Sciatic nerve (tissue), 2 donors: ENCODE data around the gene GINS3. TPM values are rescaled to one million over a fixed set of nuclear protein-coding genes. Genes with fewer than 3 reads are reported as not detected.

Experiments used
- ATAC-seq: fragments of 200-7000 bp; cut with Tn5 transposase; one replicate; pipeline ENCODE4 v1.9.1; 2020; ENCODE audit warnings: mild to moderate bottlenecking, moderate library complexity
- DNase-seq: peaks from one replicate; pipeline ENCODE4 v3.0.0-alpha.2; 2020; ENCODE audit warnings: low spot score
- intact Hi-C: fragments of 100-400 bp; cut with DNase I; formaldehyde crosslinking; loops from one replicate; pipeline ENCODE4 v1.14.2; 2022
- total RNA-seq: library from RNA; stranded (reverse); fragmentation: NEBNext Ultra II Directional; extraction: Animal tissue kit (Norgen Biotek cat#: 25700); gene quantifications from one replicate; pipeline ENCODE4 v1.2.1, GENCODE V29; 2021
- donor health status: DM: no; HTN: no; CAD: no.
- donor health status: DM: no; HTN: no; CAD: no.

GINS3 gene
- total RNA-seq, 1 donor from 2014 or later: 3.1 TPM

DNA sequence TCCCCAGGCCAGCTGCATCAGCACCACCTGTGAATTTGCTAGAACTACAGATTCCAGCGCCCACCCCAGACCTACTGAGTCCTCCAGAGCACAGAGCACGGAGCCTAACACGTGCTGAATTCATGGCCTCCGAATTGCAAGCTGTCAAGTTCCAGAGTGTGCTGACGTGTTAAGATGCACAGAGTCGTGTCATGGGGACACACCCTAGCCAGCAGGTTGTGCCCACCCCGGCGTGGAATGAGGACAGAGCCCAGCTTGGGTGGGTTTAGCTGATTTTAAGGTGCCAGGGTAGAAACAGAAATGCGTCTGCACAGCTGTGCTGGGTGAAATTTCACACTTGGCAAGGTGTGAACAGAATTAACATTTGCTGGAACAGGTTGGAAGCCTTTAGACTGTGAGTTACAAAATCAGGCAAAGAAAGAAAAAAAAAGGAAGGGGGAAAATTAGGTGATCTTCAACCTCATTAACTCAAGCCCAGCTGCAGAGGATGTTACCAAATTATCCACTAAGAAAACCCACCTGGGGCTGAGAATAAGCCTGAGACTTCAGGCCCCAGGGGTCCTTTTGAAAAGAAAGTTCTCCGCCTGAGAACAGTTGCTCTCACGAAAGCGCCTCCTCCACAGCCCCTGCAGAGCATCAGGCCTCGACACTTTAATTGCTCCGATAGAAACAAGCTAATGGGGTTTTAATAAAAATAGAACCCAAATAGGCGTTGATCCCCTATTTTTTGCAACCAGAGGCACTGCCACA, 27.1 kb downstream of the GINS3 start:
- ATAC-seq (no peak), DNase-seq (no peak)
- intact Hi-C loops: no loop called here

DNA sequence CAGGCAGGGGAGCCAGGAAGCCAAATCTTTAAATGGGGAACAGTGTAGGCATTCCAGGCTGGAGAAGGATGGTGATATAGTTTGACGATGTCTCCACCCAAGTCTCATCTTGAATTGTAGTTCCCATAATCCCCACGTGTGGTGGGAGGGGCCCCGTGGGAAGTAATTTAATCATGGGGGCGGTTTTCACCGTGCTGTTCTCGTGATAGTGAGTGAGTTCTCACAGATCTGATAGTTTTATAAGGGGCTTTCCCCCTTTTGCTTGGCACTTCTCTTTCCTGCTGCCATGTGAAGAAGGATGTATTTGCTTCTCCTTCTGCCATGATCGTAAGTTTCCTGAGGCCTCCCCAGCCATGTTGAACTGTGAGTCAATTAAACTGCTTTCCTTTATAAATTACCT, 28.8 kb downstream of the GINS3 start:
- intact Hi-C loops: no loop called here
- no peak for DNase-seq
- no peak for ATAC-seq

- DNase-seq (no peak), ATAC-seq (no peak)
- intact Hi-C loops: no loop called here
Observed at GRCh38 chr16:58421529-58421928, 29.3 kb downstream of the GINS3 start.

DNA sequence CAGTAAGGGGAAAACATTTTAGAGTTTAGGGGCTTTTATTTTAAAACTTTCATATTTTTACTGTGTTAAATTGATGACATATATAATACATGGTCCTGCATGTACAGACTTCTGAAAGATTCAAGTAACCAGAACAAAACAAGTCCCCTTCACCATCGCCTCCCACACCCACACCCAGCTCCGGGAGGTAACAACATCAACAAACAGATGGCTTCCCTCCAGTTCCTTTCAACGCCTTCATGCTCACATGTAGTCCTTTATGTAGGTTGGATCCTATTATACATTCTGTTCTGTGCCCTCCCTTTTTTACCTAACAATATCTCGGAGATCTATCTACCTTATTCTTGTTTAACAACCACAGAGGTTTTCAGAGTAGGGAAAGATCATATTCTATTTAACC, 30.5 kb downstream of the GINS3 start:
- DNase-seq: no peak

GRCh38 chr16:58425245-58425644, 33.0 kb downstream of the GINS3 start:
- ATAC-seq (no peak), DNase-seq (no peak)
- intact Hi-C loops: no loop called here

More for the DNA sequence above, 30.5 kb downstream of the GINS3 start:
- ATAC-seq: no peak
- intact Hi-C loops: no loop called here

- DNase-seq (no peak), ATAC-seq (peak; percentile 84)
- intact Hi-C loops: no loop called here
Observed at GRCh38 chr16:58425756-58426494, 33.7 kb downstream of the GINS3 start.

- DNase-seq (no peak), ATAC-seq (peak; percentile 38)
- intact Hi-C loops: no loop called here
Observed at GRCh38 chr16:58426966-58427365, 34.7 kb downstream of the GINS3 start.

DNA sequence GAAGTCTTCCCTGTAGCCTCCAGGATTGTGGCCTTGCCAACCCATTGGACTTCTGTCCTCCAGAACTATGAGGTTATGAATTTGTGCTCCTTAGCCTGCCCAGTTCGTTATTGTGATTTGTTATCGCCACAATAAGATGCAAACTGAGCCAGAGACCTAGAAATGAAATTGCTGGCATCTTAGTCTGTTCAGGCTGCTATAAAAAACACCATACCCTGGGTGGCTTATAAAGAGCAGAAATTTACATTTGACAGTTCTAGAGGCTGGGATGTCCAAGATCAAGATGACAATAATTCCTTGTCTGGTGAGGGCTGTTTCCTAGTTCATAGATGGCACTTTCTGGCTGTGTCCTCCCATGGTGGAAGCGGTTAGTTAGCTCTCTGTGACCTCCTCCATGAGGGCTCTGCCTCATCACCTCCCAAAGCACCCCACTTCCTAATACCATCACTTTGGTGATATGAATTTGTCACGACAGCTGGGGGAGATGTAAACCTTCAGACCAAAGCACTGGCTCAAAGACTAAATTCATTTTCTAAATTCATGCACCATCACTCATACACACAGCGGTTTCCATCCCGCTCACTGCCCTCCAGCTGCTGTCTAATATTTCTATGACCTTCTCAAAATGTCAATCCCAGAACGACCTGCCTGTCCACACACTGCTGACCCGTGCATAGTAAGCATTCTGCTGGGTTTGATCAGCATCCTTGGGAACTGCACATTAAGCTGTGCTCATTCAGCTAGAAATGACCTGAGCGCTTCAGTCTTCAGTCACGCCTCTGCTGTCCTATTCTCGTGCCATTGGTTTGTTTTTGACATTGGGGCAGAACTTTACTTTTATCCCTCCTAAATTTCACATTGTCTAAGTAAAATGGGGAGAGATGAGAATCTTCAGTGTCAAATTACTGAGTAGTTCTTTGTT, 36.6 kb downstream of the GINS3 start:
- no peak for ATAC-seq

GRCh38 chr16:58430718-58431117, 38.4 kb downstream of the GINS3 start:
- no peak for DNase-seq
- intact Hi-C loops: no loop called here
- no peak for ATAC-seq

More for the DNA sequence above, 36.6 kb downstream of the GINS3 start:
- DNase-seq: no peak
- intact Hi-C loops: no loop called here

DNA sequence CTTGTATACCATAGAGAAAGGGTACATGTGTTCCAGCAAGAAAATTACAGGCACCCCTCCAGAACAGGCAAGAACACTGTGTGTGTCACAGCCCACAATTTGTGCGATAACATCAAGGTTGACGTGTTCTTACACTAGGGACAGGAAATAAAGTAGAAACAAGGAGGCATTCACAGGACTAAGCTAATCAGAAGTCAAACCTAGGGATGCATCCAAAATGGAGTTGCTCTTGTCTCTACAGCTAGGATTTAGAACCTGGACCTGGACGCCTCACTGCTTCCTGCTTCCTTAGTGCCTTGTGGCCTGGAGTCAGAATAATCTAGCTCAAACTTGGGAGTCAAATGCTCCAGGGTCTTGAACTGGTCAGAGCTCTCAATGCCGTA, 41.3 kb downstream of the GINS3 start:
- DNase-seq (no peak), ATAC-seq (no peak)
- intact Hi-C loops: no loop called here

DNA sequence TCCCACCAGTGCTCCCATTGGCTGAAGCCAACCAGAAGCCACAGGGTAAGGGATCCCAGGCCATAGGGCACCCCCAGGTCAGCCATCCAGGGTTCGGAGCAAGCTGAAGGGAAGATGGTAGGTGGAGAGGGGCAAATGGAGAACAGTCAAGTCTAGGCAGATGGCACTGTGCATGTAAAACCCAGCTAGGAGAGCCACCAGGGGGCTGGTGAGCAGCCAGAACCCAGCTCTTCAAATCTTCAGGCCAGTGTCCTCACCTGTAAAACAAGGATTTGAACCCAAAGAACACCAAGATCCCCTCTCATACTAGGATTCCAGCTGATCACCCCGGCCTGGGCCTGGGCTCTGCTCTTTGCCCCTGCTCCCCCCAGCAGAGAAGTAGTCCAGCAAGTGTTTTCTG, 43.5 kb downstream of the GINS3 start:
- DNase-seq: no peak
- no peak for ATAC-seq

GRCh38 chr16:58440131-58440530, 47.9 kb downstream of the GINS3 start:
- intact Hi-C loops: no loop called here
- ATAC-seq (no peak), DNase-seq (no peak)

More for the DNA sequence above, 43.5 kb downstream of the GINS3 start:
- intact Hi-C loops: no loop called here

DNA sequence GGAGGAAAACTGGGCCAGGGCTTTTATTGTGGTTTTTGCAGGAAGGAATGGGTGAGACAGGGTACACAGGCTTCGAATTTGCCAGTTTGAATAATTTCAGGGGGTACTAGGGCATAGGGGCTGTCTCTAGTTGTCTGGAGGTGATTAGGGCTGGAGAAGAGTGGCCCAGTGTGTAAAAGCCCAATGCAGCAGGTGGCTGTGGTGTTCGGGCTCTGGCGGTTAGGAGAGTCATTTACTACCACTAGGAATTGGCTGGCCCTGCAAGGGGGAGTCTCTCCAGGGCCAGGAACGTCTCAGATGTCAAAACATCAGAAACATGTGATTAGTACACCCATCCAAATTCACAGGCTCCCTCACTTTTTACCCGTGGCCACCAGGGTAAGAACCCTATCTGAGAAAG, 50.3 kb downstream of the GINS3 start:
- intact Hi-C loops: no loop called here
- no peak for DNase-seq
- no peak for ATAC-seq

GRCh38 chr16:58443783-58444182, 51.5 kb downstream of the GINS3 start:
- ATAC-seq (no peak), DNase-seq (no peak)
- intact Hi-C loops: no loop called here

DNA sequence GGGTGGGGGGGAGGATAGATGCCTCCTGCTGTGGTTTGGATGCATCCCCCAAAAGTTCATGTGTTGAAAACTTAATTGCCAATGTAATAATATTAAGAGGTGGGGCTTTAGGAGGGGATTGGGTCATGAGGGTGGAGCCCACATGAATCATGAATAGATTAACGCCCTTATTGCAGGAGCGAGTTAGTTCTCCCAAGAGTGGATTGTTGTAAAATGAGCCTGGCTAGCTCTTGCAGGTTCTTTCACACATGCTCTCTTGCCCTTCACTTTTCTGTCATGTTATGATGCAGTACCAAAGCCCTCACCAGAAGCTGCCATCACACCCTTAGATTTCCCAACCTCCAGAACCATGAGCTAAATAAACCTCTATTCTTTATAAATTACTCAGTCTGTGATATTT, 52.0 kb downstream of the GINS3 start:
- DNase-seq (no peak), ATAC-seq (no peak)
- intact Hi-C loops: no loop called here

- DNase-seq: no peak
- intact Hi-C loops: no loop called here
Observed at GRCh38 chr16:58448890-58449289, 56.6 kb downstream of the GINS3 start.

DNA sequence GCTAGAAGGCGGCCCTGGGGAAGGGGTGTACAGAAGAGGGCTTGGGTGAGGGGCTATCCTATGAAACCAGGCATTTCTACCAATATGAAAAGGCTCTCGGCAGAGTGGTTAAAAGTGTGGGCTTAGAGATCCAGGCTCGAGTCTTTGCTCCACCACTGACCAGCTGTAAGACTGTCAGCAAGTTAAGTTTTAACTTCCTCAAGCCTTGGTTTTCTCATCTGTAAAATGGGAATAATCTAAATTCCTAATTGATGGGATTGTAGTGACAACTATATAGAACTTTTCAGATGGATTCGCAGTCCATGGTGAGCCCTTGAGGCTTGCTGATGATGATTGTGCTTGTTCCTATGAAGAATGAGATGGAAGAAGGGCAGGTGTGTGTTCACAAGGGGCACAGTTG, 57.0 kb downstream of the GINS3 start:
- ATAC-seq (no peak), DNase-seq (no peak)
- intact Hi-C loops: no loop called here

More at GRCh38 chr16:58448890-58449289, 56.6 kb downstream of the GINS3 start:
- ATAC-seq: no peak

DNA sequence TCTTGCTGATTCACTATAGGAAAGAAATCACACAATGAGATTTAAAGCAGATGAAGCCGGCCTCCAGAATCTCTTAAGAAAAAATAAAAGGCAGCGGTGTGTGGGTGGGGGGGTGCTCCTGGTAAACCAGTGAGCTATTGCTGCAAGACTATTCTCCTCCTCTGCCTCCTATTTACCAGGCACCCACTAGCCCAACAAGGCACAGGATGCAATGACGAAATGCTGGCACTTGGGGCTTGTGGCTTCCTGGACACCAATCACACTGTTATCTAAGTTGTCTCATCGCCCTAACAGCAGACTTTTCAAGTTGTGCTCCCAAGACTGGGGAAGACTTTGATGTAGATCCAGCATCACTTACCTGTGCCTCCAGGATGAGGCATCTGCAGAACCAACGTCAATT, 57.5 kb downstream of the GINS3 start:
- ATAC-seq: no peak
- no peak for DNase-seq
- intact Hi-C loops: no loop called here

- intact Hi-C loops: no loop called here
- DNase-seq: no peak
- ATAC-seq: no peak
Observed at GRCh38 chr16:58450590-58450989, 58.3 kb downstream of the GINS3 start.

DNA sequence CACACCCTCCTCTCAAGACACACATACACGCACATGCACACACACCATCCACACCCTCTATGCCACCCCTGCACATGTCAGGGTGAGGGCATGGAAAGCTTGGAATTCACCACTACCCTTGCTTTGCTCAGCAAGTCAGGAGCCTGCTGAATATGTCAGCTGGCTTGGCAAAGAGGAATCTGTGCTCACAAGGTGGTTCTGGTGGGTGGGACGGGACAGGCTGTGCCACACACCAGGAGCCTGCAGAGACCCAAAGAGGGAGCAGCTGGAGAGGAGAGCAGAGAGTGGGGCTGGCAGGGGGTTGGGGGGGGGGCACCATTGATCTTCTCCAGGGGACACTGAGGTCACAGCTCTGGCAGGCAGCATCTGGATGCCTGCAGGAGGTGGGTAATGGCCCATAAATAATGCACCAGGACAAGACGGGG, 59.0 kb downstream of the GINS3 start:
- no peak for ATAC-seq
- DNase-seq: no peak
- intact Hi-C loops: no loop called here
